Skeletal muscle satellite cell (primary cell): ENCODE measurements around the gene TNS4.

Experiments
- H3K27me3 ChIP-seq: 2 replicates; pipeline ENCODE4 v1.7.0; 2013; ENCODE audit warnings: low read length; ENCODE audit not compliant: control insufficient read depth, insufficient read depth
- H3K36me3 ChIP-seq: 2 replicates; pipeline ENCODE4 v1.7.0; 2013; ENCODE audit warnings: mild to moderate bottlenecking, control low read depth, low read length; ENCODE audit not compliant: insufficient read depth
- H3K4me1 ChIP-seq: 2 replicates; pipeline ENCODE4 v1.7.0; 2013; ENCODE audit warnings: low read length; ENCODE audit not compliant: control insufficient read depth, insufficient read depth
- H3K4me2 ChIP-seq: 2 replicates; pipeline ENCODE4 v1.7.0; 2013; ENCODE audit warnings: mild to moderate bottlenecking, low read length
- H3K4me3 ChIP-seq: 2 replicates; pipeline ENCODE4 v1.7.0; 2013; ENCODE audit warnings: low read length
- H3K9ac ChIP-seq: 2 replicates; pipeline ENCODE4 v1.7.0; 2013; ENCODE audit warnings: mild to moderate bottlenecking, low read depth, low read length, moderate library complexity
- H3K9me3 ChIP-seq: replicated peaks from 2 replicates; pipeline ENCODE4 v1.7.0; 2013; ENCODE audit warnings: mild to moderate bottlenecking, control low read depth, low read length

The TNS4 gene

GRCh38 chr17:40466298-40466971 is 35.0 kb downstream of the TNS4 start:
- H3K9me3 ChIP-seq, result no peaks in the 10 kb centered on the region
- H3K4me2 ChIP-seq, result no peak overlapping the region
- no peaks in the 10 kb centered on the region for H3K27me3 ChIP-seq
- H3K36me3 ChIP-seq, result no peaks in the 10 kb centered on the region
- no peak overlapping the region for H3K4me3 ChIP-seq
- no peak overlapping the region for H3K9ac ChIP-seq
- H3K4me1 ChIP-seq, result peaks cover 6% of the 10 kb centered on the region

- Histone ChIP-seq H3K9ac (no peak overlapping the region), H3K4me2 (no peak overlapping the region)
These were observed 37.0 kb downstream of the TNS4 start for GRCh38 chr17:40464392-40464855.

GRCh38 chr17:40463122-40463550 is 38.3 kb downstream of the TNS4 start:
- Histone ChIP-seq H3K9ac (no peak overlapping the region), H3K9me3 (no peaks in the 10 kb centered on the region), H3K27me3 (no peaks in the 10 kb centered on the region), H3K4me3 (no peak overlapping the region), H3K4me2 (no peak overlapping the region), H3K4me1 (peaks cover 15% of the 10 kb centered on the region), H3K36me3 (peaks cover 16% of the 10 kb centered on the region)

More at GRCh38 chr17:40464392-40464855, 37.0 kb downstream of the TNS4 start:
- H3K27me3 ChIP-seq, result no peaks in the 10 kb centered on the region
- H3K4me1 ChIP-seq, result peaks cover 5% of the 10 kb centered on the region
- H3K9me3 ChIP-seq, result no peaks in the 10 kb centered on the region
- peaks cover 3% of the 10 kb centered on the region for H3K36me3 ChIP-seq
- H3K4me3 ChIP-seq, result no peak overlapping the region

- Histone ChIP-seq H3K4me1 (peaks cover 20% of the 10 kb centered on the region), H3K9ac (no peak overlapping the region), H3K36me3 (peaks cover 21% of the 10 kb centered on the region), H3K4me3 (no peak overlapping the region), H3K4me2 (no peak overlapping the region), H3K9me3 (no peaks in the 10 kb centered on the region), H3K27me3 (no peaks in the 10 kb centered on the region)
These were observed 38.9 kb downstream of the TNS4 start for GRCh38 chr17:40462343-40463121.

GRCh38 chr17:40461732-40462342 is 39.6 kb downstream of the TNS4 start:
- Histone ChIP-seq H3K4me1 (peaks cover 27% of the 10 kb centered on the region), H3K9me3 (no peaks in the 10 kb centered on the region), H3K9ac (no peak overlapping the region), H3K4me3 (no peak overlapping the region), H3K27me3 (no peaks in the 10 kb centered on the region), H3K36me3 (peaks cover 28% of the 10 kb centered on the region), H3K4me2 (no peak overlapping the region)

- Histone ChIP-seq H3K27me3 (no peaks in the 10 kb centered on the region), H3K4me2 (no peak overlapping the region), H3K4me3 (no peak overlapping the region), H3K36me3 (peaks cover 34% of the 10 kb centered on the region), H3K9me3 (no peaks in the 10 kb centered on the region), H3K4me1 (peaks cover 34% of the 10 kb centered on the region), H3K9ac (no peak overlapping the region)
These were observed 40.3 kb downstream of the TNS4 start for GRCh38 chr17:40460968-40461731.

GRCh38 chr17:40460604-40460967 is 40.8 kb downstream of the TNS4 start:
- no peak overlapping the region for H3K9ac ChIP-seq
- no peak overlapping the region for H3K4me2 ChIP-seq
- no peaks in the 10 kb centered on the region for H3K27me3 ChIP-seq
- H3K9me3 ChIP-seq, result no peaks in the 10 kb centered on the region
- peaks cover 39% of the 10 kb centered on the region for H3K4me1 ChIP-seq
- H3K4me3 ChIP-seq, result no peak overlapping the region
- peaks cover 40% of the 10 kb centered on the region for H3K36me3 ChIP-seq

GRCh38 chr17:40459636-40460603 is 41.5 kb downstream of the TNS4 start:
- Histone ChIP-seq H3K36me3 (peaks cover 46% of the 10 kb centered on the region), H3K27me3 (no peaks in the 10 kb centered on the region), H3K4me1 (peaks cover 39% of the 10 kb centered on the region), H3K9ac (no peak overlapping the region), H3K4me3 (no peak overlapping the region), H3K9me3 (no peaks in the 10 kb centered on the region), H3K4me2 (no peak overlapping the region)

- Histone ChIP-seq H3K4me1 (peaks cover 47% of the 10 kb centered on the region), H3K27me3 (no peaks in the 10 kb centered on the region), H3K4me3 (no peak overlapping the region), H3K9me3 (no peaks in the 10 kb centered on the region), H3K9ac (no peak overlapping the region), H3K36me3 (peaks cover 56% of the 10 kb centered on the region), H3K4me2 (no peak overlapping the region)
These were observed 42.5 kb downstream of the TNS4 start for GRCh38 chr17:40458851-40459482.
